ENCODE data around the gene SEC31B. TPM values are rescaled to one million over a fixed set of nuclear protein-coding genes. Genes with fewer than 3 reads are reported as not detected.

SEC31B gene
- total RNA-seq, 1 donor from 2014 or later: 3.7 TPM

GRCh38 chr10:100528921-100529474 lies 9.3 kb upstream of the SEC31B start:
- no peak for DNase-seq (ENCODE audit: low spot score in 2 of 2)
- no peak for FAIRE-seq

GRCh38 chr10:100528123-100528886 lies 8.6 kb upstream of the SEC31B start:
- FAIRE-seq (no peak), DNase-seq (ENCODE audit: low spot score in 2 of 2) (no peak)

GRCh38 chr10:100524638-100525037 lies 5.0 kb upstream of the SEC31B start:
- DNase-seq (ENCODE audit: low spot score in 2 of 2) (no peak), FAIRE-seq (no peak)

- FAIRE-seq: no peak
- no peak for DNase-seq (ENCODE audit: low spot score in 2 of 2)
These were observed 4.5 kb upstream of the SEC31B start for GRCh38 chr10:100524206-100524605.

- DNase-seq (ENCODE audit: low spot score in 2 of 2): no peak
- FAIRE-seq: no peak
These were observed 3.3 kb upstream of the SEC31B start for GRCh38 chr10:100522945-100523344.

- no peak for DNase-seq (ENCODE audit: low spot score in 2 of 2)
- no peak for FAIRE-seq
These were observed 2.6 kb upstream of the SEC31B start for GRCh38 chr10:100522107-100522801.

- DNase-seq (ENCODE audit: low spot score in 2 of 2) (no peak), FAIRE-seq (no peak)
These were observed 1.1 kb upstream of the SEC31B start for GRCh38 chr10:100520811-100521210.

- peak; percentile 10 for FAIRE-seq
- peak; percentile 66 to 68 for DNase-seq (ENCODE audit: low spot score in 2 of 2)
These were observed 860 bp downstream of the SEC31B start for GRCh38 chr10:100518761-100519241.

GRCh38 chr10:100516847-100517246 lies 2.8 kb downstream of the SEC31B start:
- no peak for DNase-seq (ENCODE audit: low spot score in 2 of 2)

GRCh38 chr10:100515612-100516011 lies 4.0 kb downstream of the SEC31B start:
- DNase-seq (ENCODE audit: low spot score in 2 of 2): no peak
- no peak for FAIRE-seq

More at GRCh38 chr10:100516847-100517246, 2.8 kb downstream of the SEC31B start:
- FAIRE-seq: no peak

GRCh38 chr10:100510533-100511308 lies 8.9 kb downstream of the SEC31B start:
- FAIRE-seq (no peak), DNase-seq (ENCODE audit: low spot score in 2 of 2) (no peak)

- DNase-seq (ENCODE audit: low spot score in 2 of 2): no peak
- no peak for FAIRE-seq
These were observed 10.3 kb downstream of the SEC31B start for GRCh38 chr10:100509241-100509840.

GRCh38 chr10:100508691-100509150 lies 10.9 kb downstream of the SEC31B start:
- no peak for FAIRE-seq
- DNase-seq (ENCODE audit: low spot score in 2 of 2): no peak

- no peak for DNase-seq (ENCODE audit: low spot score in 2 of 2)
- no peak for FAIRE-seq
These were observed 11.4 kb downstream of the SEC31B start for GRCh38 chr10:100508266-100508665.

GRCh38 chr10:100507357-100507732 lies 12.3 kb downstream of the SEC31B start:
- FAIRE-seq (no peak), DNase-seq (ENCODE audit: low spot score in 2 of 2) (no peak)

- FAIRE-seq (no peak), DNase-seq (ENCODE audit: low spot score in 2 of 2) (no peak)
These were observed 12.9 kb downstream of the SEC31B start for GRCh38 chr10:100506596-100507356.

- FAIRE-seq (no peak), DNase-seq (ENCODE audit: low spot score in 2 of 2) (no peak)
These were observed 14.5 kb downstream of the SEC31B start for GRCh38 chr10:100505164-100505563.

GRCh38 chr10:100504096-100504495 lies 15.6 kb downstream of the SEC31B start:
- FAIRE-seq (no peak), DNase-seq (ENCODE audit: low spot score in 2 of 2) (no peak)

GRCh38 chr10:100502926-100503494 lies 16.7 kb downstream of the SEC31B start:
- DNase-seq (ENCODE audit: low spot score in 2 of 2): no peak
- FAIRE-seq: no peak

Data from frontal cortex (tissue), 4 donors.